ENCODE measurements around the gene SSC5D.

DNA sequence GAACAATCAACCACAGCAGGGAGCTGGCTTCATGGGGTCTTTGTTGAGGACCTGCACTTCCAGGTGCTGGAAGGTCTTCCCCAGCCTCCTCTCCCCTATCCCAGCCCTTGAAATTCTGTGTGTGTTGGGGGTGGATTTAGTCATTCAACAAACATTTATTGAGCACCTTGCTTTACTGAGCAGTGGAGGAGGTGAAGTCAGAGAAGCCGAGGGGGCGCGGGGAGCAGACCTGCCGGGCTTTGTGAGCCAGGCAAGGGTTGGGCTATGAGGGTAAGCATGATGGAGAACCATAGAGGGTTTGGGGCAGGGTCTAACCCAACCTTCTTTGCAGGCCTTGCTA is 20.2 kb upstream of the SSC5D start:
- TF ChIP-seq, protein P1, sequence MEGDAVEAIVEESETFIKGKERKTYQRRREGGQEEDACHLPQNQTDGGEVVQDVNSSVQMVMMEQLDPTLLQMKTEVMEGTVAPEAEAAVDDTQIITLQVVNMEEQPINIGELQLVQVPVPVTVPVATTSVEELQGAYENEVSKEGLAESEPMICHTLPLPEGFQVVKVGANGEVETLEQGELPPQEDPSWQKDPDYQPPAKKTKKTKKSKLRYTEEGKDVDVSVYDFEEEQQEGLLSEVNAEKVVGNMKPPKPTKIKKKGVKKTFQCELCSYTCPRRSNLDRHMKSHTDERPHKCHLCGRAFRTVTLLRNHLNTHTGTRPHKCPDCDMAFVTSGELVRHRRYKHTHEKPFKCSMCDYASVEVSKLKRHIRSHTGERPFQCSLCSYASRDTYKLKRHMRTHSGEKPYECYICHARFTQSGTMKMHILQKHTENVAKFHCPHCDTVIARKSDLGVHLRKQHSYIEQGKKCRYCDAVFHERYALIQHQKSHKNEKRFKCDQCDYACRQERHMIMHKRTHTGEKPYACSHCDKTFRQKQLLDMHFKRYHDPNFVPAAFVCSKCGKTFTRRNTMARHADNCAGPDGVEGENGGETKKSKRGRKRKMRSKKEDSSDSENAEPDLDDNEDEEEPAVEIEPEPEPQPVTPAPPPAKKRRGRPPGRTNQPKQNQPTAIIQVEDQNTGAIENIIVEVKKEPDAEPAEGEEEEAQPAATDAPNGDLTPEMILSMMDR (IDR thresholded peaks at IDR 0.05) = peak in 1 of 3 experiments; percentile 8
- TF ChIP-seq POLR2A (IDR thresholded peaks at IDR 0.05) = no peak

All from vagina (tissue), 2 donors.